Body of pancreas (tissue), 4 donors: ENCODE data around the gene CCL25. TPM values are rescaled to one million over a fixed set of nuclear protein-coding genes. Genes with fewer than 3 reads are reported as not detected.

Experiments
- ATAC-seq: fragments of 150-250 bp; one replicate; pipeline ENCODE4 v1.9.1; 2016
- DNase-seq, 4 donors: peaks; one replicate each; pipeline ENCODE4 v3.0.0-alpha.2; 2019
- H3K27ac ChIP-seq, 4 donors: fragments of 200-600 bp; sonication (generic); 1 replicate in 3 of 4; 2 replicates in 1 of 4; pipeline versions ENCODE4 v1.5.1 to v1.6.1; 2016 to 2019; ENCODE audit warnings: mild to moderate bottlenecking in 1 of 4, mixed read lengths in 1 of 4, moderate library complexity in 1 of 4
- H3K27me3 ChIP-seq, 2 donors: fragments of 200-600 bp; sonication (generic); one replicate each; pipeline ENCODE4 v1.6.0; 2016; ENCODE audit warnings: mild to moderate bottlenecking in 1 of 2
- H3K36me3 ChIP-seq, 2 donors: fragments of 200-600 bp; sonication (generic); replicated peaks in 1 of 2; 2 replicates each; pipeline ENCODE4 v1.5.1; 2016; ENCODE audit warnings: low read depth in 2 of 2; ENCODE audit not compliant: insufficient read depth in 1 of 2
- H3K4me1 ChIP-seq: fragments of 200-600 bp; sonication (generic); one replicate; pipeline ENCODE4 v1.6.0; 2016
- H3K4me3 ChIP-seq, 2 donors: fragments of 200-600 bp; sonication (generic); 1 replicate in 1 of 2; 2 replicates in 1 of 2; pipeline ENCODE4 v1.5.1; 2016 to 2019
- H3K9me3 ChIP-seq, 3 donors: fragments of 200-600 bp; sonication (generic); 1 replicate in 2 of 3; 2 replicates in 1 of 3; pipeline ENCODE4 v1.5.1; 2016
- CTCF ChIP-seq, 7 experiments: fragments of 450-650 bp in 4 of 7; fragments of 200-600 bp in 3 of 7; sonication (generic) in 3 of 7; IDR thresholded peaks; one replicate each; pipeline ENCODE4 v1.5.1; 2016 to 2019; ENCODE audit warnings: antibody characterized with exemption in 7 of 7
- POLR2A ChIP-seq, 3 donors: fragments of 450-650 bp; IDR thresholded peaks; one replicate each; pipeline ENCODE4 v1.6.1; 2016; ENCODE audit warnings: antibody characterized with exemption in 3 of 3, mild to moderate bottlenecking in 2 of 3
- WGBS, 2 donors: methylation state at CpG; one replicate each; pipeline ENCODE4 v1.1.5; 2017; 5-methylcytosine and 5-hydroxymethylcytosine counted together
- intact Hi-C: fragments of 100-400 bp; cut with DNase I; formaldehyde crosslinking; loops from one replicate; pipeline ENCODE4 v1.15.1; 2023
- total RNA-seq, 2 donors: library from RNA; depleted of rRNA; stranded (reverse); fragments of >200 nt; gene quantifications; one replicate each; pipeline ENCODE4 v1.1.0, GENCODE V29; 2016

The CCL25 gene
- not detected for total RNA-seq

- intact Hi-C loops: no loop called here
- no peaks in the 10 kb centered on the region for H3K9me3 ChIP-seq
- peaks cover 8% of the 10 kb centered on the region for H3K4me1 ChIP-seq
- no peak for DNase-seq
- H3K4me3 ChIP-seq: no peak within 1 kb of the TSS
- no peak for TF ChIP-seq CTCF (IDR thresholded peaks at IDR 0.05)
- H3K27me3 ChIP-seq: no peaks in the 10 kb centered on the region
- no peak for ATAC-seq
- no peaks in the 10 kb centered on the region for H3K36me3 ChIP-seq
- WGBS, 2 donors: 83% methylated on average over 5 to 7 of the region's 7 CpGs
- no peak within 1 kb of the TSS for H3K27ac ChIP-seq
Observed at GRCh38 chr19:8052464-8052859, at the start of gene CCL25. Gene CCL25, plus strand, starts transcription at chr19:8052760. Its CDS starts 290 bp downstream, at chr19:8053050.

GRCh38 chr19:8004001-8004400 lies 48.6 kb upstream of the CCL25 start:
- Histone ChIP-seq H3K9me3 (no peaks in the 10 kb centered on the region), H3K4me3 (no peak overlapping the region), H3K27ac (no peak overlapping the region), H3K36me3 (no peaks in the 10 kb centered on the region), H3K27me3 (no peaks in the 10 kb centered on the region), H3K4me1 (peaks cover 53% of the 10 kb centered on the region)
- intact Hi-C loops: no loop called here
- no peak for TF ChIP-seq CTCF (IDR thresholded peaks at IDR 0.05)
- no peak for TF ChIP-seq POLR2A (IDR thresholded peaks at IDR 0.05)
- DNase-seq (no peak), ATAC-seq (no peak)
- WGBS, 2 donors: 46 to 59% methylated on average over 6 of the region's 6 CpGs

GRCh38 chr19:8004723-8005513 lies 47.6 kb upstream of the CCL25 start:
- DNase-seq: peak in 1 of 4 donors; percentile 25
- peak overlapping the region; percentile 58 to 89 (median 76) for H3K27ac ChIP-seq
- ATAC-seq: peak; percentile 64
- H3K4me1 ChIP-seq: peaks cover 44% of the 10 kb centered on the region
- intact Hi-C loops: no loop called here
- no peak for TF ChIP-seq CTCF (IDR thresholded peaks at IDR 0.05)
- peak overlapping the region; percentile 43 to 47 for H3K4me3 ChIP-seq
- WGBS, 2 donors: 0% methylated on average over 5 to 34 of the region's 74 CpGs
- H3K9me3 ChIP-seq: no peaks in the 10 kb centered on the region
- no peaks in the 10 kb centered on the region for H3K27me3 ChIP-seq
- H3K36me3 ChIP-seq: no peaks in the 10 kb centered on the region

GRCh38 chr19:8005534-8006256 lies 46.9 kb upstream of the CCL25 start, which contains the start of gene ELAVL1:
Gene ELAVL1, minus strand, starts transcription at chr19:8005641. Its CDS starts 13,826 bp downstream, at chr19:7991815.
- peak within 1 kb of the TSS; percentile 58 to 89 (median 76) for H3K27ac ChIP-seq
- no peaks in the 10 kb centered on the region for H3K36me3 ChIP-seq
- TF ChIP-seq CTCF (IDR thresholded peaks at IDR 0.05): peak in 1 of 7 experiments; percentile 13
- peak in 2 of 3 donors; percentile 58 to 66 for TF ChIP-seq POLR2A (IDR thresholded peaks at IDR 0.05)
- H3K4me3 ChIP-seq: peak within 1 kb of the TSS; percentile 47 to 71
- H3K4me1 ChIP-seq: peaks cover 36% of the 10 kb centered on the region
- WGBS, 2 donors: 0% methylated on average over 6 to 69 of the region's 98 CpGs
- H3K27me3 ChIP-seq: no peaks in the 10 kb centered on the region
- peak; percentile 96 for ATAC-seq
- peak; percentile 90 to 93 (median 90) for DNase-seq
- intact Hi-C loops: no loop called here
- no peaks in the 10 kb centered on the region for H3K9me3 ChIP-seq
